Panc1 (cell line): Measurements from ENCODE around the gene CTNND2.

Experiments
- TCF7L2 ChIP-seq: IDR thresholded peaks from 2 replicates; pipeline ENCODE4 v1.6.1; 2011; ENCODE audit warnings: mild to moderate bottlenecking, low read depth, low read length, inconsistent platforms
- TF ChIP-seq, protein P1 (sequence below), 2 experiments: IDR thresholded peaks; 2 replicates each; pipeline ENCODE4 v1.6.1; 2011 to 2012; ENCODE audit warnings: low read depth in 2 of 2, control low read depth in 1 of 2, low read length in 1 of 2, mild to moderate bottlenecking in 1 of 2, moderate library complexity in 1 of 2; ENCODE audit not compliant: insufficient read depth in 1 of 2
- TF ChIP-seq, protein P2 (sequence below): fragments of 450-650 bp; IDR thresholded peaks from 2 replicates; pipeline ENCODE4 v1.5.1; 2017; ENCODE audit warnings: mild to moderate bottlenecking

DNA sequence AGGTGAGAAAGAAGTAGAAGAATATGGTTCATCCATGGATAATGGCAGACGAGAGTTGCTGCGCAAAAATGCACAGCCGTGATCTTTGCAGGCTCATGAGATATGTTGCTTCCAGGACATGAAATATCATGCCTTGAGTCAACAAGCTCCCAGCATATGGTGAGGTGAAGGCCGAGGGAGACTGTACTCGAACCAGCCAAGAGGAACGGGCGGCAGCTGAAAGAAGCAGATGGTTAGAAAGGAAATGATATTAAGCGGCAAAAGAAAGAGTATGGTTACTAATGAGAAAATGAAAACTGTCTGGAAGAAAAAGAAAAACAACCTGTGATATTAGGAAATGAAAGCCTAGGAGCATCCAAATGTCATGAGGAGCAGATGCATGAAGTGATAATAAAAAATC lies 798.5 kb downstream of the CTNND2 start:
- TF ChIP-seq, protein P1, sequence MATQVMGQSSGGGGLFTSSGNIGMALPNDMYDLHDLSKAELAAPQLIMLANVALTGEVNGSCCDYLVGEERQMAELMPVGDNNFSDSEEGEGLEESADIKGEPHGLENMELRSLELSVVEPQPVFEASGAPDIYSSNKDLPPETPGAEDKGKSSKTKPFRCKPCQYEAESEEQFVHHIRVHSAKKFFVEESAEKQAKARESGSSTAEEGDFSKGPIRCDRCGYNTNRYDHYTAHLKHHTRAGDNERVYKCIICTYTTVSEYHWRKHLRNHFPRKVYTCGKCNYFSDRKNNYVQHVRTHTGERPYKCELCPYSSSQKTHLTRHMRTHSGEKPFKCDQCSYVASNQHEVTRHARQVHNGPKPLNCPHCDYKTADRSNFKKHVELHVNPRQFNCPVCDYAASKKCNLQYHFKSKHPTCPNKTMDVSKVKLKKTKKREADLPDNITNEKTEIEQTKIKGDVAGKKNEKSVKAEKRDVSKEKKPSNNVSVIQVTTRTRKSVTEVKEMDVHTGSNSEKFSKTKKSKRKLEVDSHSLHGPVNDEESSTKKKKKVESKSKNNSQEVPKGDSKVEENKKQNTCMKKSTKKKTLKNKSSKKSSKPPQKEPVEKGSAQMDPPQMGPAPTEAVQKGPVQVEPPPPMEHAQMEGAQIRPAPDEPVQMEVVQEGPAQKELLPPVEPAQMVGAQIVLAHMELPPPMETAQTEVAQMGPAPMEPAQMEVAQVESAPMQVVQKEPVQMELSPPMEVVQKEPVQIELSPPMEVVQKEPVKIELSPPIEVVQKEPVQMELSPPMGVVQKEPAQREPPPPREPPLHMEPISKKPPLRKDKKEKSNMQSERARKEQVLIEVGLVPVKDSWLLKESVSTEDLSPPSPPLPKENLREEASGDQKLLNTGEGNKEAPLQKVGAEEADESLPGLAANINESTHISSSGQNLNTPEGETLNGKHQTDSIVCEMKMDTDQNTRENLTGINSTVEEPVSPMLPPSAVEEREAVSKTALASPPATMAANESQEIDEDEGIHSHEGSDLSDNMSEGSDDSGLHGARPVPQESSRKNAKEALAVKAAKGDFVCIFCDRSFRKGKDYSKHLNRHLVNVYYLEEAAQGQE (IDR thresholded peaks at IDR 0.05; ENCODE audit: insufficient read depth in 1 of 2, low read depth in 2 of 2, low read length in 1 of 2) = no peak
- TF ChIP-seq, protein P2, sequence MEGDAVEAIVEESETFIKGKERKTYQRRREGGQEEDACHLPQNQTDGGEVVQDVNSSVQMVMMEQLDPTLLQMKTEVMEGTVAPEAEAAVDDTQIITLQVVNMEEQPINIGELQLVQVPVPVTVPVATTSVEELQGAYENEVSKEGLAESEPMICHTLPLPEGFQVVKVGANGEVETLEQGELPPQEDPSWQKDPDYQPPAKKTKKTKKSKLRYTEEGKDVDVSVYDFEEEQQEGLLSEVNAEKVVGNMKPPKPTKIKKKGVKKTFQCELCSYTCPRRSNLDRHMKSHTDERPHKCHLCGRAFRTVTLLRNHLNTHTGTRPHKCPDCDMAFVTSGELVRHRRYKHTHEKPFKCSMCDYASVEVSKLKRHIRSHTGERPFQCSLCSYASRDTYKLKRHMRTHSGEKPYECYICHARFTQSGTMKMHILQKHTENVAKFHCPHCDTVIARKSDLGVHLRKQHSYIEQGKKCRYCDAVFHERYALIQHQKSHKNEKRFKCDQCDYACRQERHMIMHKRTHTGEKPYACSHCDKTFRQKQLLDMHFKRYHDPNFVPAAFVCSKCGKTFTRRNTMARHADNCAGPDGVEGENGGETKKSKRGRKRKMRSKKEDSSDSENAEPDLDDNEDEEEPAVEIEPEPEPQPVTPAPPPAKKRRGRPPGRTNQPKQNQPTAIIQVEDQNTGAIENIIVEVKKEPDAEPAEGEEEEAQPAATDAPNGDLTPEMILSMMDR = no peak
- no peak for TF ChIP-seq TCF7L2
